Hematopoietic multipotent progenitor cell treated with erythropoietin and hydrocortisone succinate and interleukin-3 and kit ligand, for 17 days (in vitro differentiated cells): ENCODE results near the gene HDAC10.

Experiments used
- DNase-seq: peaks from one replicate; pipeline ENCODE4 v3.0.0-alpha.2; 2015; ENCODE audit warnings: low spot score

Gene HDAC10

DNA sequence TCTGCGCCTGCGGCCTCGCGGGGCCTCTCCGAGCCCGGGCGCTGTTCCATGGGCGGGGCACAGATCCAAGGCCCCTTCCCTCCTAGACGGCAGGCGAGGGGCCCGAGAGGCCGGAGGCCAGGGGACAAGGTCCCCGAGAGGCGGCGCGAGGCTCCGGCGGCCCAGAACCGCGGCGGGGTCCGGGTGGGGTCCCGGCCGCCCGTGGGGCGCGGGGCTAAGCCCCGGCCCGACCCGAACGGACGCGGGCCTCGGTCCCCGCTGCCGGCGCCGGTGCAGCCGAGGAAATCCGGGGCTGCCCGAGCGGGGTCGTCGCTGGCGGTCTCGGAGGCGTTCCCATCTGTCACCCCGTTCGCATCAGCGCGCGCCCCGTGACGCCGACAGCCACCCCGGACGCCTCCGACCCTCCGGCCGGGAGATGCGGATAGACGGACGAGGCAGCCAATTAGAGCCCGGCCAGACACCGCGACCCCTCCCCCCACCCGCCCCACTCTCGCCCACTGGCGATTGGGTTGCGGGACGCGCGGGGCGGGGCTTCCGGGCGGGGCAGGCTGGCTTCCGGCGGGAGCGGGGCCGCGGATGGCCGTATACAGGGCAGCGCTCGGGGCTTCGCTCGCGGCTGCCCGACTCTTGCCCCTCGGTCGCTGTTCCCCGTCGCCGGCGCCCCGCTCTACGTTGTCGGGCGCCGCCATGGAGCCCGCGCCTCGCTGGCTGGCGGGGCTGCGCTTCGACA is 50.4 kb downstream of the HDAC10 start, which contains the start of gene SELENOO:
SELENOO (plus strand) TSS at position 551 of the 730 bp plus-strand sequence; CDS start at position 577, 26 bp downstream.
- DNase-seq = peak; percentile 66

DNA sequence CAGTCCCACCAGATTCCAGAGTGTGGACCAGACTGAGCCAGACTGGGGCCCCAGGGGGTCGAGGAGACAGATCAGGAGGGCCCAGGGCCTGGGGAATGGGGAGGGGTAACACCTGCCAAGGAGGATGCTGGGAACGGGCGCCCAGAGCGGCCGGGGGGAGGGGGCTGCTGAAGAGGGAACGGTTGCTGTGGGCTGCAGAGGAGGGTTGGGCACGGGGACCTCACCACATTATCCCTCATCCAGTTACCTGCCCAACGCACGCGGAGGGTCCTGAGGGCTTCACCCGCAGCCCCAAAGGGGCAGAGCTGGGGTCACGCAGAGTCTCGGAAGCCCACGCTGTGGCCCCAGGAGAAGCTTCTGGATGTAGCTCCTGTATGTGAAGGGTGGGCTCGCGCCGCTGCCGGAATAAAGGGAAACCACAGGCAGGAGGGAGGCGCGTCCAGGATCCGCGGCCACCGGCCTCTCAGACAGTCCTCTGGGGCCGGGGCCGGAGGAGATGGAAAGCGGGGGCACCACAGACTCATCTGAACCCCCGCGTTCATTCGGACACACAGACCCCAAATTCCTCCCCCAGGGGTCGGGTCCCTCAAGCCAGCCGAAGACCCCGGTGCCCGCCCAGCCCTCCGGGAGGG is 51.1 kb downstream of the HDAC10 start:
- DNase-seq = no peak

DNA sequence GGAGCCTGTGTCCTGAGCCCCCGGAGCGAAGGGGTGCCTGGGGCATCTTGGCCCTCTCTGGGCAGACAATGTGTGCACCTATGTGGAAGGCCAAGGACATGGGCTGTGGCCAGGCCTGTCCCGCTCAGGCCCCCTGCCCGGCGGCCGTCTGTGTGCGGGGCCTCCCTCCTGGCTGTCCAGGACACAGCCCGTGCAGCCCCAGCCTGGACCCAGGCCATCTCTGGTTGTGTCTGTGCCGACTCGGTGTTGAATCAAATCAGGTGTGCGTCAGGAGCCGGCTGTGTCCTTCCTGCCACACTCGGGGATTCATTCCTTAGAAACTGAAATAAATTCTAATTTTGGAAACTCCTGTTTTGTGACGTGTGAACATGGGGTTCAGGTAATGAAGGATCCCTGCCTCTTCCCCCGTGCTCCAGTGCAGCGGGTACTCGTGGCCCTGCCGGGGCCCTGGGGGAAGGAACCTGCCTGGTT is 51.8 kb downstream of the HDAC10 start:
- DNase-seq = no peak

DNA sequence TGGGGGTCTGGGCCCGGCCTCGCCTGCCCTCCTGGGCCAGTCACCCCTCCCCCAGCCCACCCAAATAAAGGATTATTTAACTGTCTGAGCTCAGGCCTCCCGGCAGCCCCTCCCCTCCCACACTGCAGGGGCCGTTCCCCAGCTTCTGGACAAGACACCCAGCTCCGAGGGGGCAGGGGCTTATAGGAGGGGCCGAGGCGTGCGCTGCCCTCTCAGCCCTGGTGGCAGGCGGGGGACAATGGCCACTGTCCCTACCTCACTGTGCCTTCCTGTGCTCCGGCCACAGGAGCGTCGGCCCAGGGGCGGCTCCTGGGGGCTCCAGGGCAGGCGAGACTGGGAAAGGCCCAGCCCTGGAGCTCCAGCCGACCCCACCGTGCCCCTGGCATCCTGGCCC is 52.4 kb downstream of the HDAC10 start:
- DNase-seq = no peak

DNA sequence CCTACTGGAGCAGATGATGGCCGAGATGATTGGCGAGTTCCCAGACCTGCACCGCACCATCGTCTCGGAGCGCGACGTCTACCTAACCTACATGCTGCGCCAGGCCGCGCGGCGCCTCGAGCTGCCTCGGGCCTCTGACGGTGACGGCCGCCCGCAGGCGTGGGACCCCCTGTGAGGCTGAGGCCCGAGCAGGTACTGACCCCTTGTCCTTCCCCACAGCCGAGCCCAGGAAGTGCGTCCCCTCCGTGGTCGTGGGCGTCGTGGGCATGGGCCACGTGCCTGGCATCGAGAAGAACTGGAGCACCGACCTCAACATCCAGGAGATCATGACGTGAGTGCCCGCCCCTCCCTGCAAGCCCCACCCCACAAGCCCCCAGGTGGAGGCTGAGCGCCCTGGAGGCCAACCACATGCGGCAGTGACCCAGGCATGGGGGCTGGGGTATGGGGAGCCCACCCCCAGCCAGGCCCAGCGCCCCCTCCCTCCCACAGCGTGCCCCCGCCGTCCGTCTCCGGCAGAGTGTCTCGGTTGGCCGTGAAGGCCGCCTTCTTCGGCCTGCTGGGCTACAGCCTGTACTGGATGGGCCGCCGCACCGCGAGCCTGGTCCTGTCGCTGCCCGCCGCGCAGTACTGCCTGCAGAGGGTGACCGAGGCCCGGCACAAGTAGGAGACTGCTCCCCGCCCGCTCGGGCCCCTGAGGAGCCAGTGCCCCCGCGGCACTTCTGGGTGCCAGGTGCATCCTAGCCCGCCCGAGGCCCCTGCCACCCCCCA is 53.0 kb downstream of the HDAC10 start:
- DNase-seq = no peak

DNA sequence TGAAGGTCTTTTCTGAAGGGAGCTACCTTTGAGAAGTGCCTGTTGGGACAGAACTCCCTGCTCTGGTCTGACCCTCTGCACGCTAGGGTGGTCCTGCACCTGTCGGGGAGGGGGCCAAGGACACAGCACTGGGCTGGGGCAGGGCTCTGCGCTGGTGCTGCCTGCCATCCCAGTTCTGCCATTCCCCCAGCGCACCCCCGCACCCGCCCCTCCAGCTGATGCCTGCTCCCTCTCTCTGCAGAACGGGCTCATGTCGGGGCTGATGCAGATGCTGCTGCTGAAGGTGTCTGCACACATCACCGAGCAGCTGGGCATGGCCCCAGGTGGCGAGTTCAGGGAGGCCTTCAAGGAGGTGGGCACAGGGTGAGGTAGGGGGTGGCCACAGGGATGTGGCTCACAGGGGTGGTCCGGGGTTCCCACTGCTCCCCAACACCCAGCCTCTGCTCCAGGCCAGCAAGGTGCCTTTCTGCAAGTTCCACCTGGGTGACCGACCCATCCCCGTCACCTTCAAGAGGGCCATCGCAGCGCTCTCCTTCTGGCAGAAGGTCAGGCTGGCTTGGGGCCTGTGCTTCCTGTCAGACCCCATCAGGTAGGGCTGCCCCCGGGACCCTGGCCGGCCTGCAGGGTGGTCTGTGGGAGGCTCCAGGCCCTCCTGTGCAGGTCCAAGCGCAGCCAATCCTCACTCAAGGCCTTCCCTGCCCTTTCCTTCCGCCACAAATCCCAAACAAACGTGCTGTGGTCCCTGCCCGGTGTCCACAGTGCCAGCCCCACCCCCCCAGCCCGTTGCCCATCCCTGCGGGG is 53.9 kb downstream of the HDAC10 start:
- no peak for DNase-seq

DNA sequence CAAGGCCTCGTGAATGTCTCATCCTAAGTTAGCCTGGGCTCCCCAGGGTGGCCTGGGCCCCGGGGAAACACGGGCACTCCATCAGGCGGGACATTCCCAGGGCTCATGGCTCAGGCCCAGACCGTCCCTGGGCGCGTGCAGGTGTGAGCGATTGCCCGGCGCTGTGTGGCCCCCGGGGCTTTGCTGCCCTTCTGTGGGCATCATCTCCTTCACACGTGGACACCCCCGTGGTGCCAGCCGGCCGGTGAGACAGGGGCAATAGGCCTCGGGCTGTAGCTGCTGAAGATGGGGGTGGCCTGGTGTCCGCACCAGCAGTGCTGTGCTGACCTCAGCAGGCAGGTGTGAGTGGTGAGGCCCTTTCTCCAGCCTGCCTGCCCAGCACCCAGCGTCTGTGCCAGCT is 54.8 kb downstream of the HDAC10 start:
- DNase-seq = no peak
